ENCODE measurements around the gene ANKRD40. TPM values are rescaled to one million over a fixed set of nuclear protein-coding genes. Genes with fewer than 3 reads are reported as not detected.

The ANKRD40 gene
- total RNA-seq, 1 donor from 2014 or later: 53.4 TPM

- peaks cover 8% of the 10 kb centered on the region for H3K27me3 Mint-ChIP-seq (ENCODE audit: insufficient read depth, low read depth)
- Histone ChIP-seq H3K9me3 (ENCODE audit: low read depth) (no peaks in the 10 kb centered on the region), H3K36me3 (no peaks in the 10 kb centered on the region), H3K4me2 (no peak overlapping the region), H3K9ac (no peak overlapping the region), H4K20me1 (ENCODE audit: low read depth) (no peaks in the 10 kb centered on the region), H3K79me2 (ENCODE audit: low read depth) (no peaks in the 10 kb centered on the region), H3K27me3 (no peaks in the 10 kb centered on the region), H3K4me3 (no peak overlapping the region), H3K27ac (no peak overlapping the region), H3F3A (ENCODE audit: low read depth) (no peaks in the 10 kb centered on the region), H3K4me1 (peaks cover 8% of the 10 kb centered on the region), H2AFZ (replicated peaks) (no peak overlapping the region)
- peaks cover 6% of the 10 kb centered on the region for H3K4me1 Mint-ChIP-seq
- no peak overlapping the region for H3K27ac Mint-ChIP-seq
- H3K36me3 Mint-ChIP-seq: no peaks in the 10 kb centered on the region
- TF ChIP-seq EZH2phosphoT487 (IDR thresholded peaks at IDR 0.05): no peak
- TF ChIP-seq CTCF (IDR thresholded peaks at IDR 0.05): no peak
- TF ChIP-seq EZH2 (IDR thresholded peaks at IDR 0.05): no peak
- no peak overlapping the region for H3K4me3 Mint-ChIP-seq
- H3K9me3 Mint-ChIP-seq: no peaks in the 10 kb centered on the region
- no peak for DNase-seq (ENCODE audit: low spot score)
These were observed 34.7 kb downstream of the ANKRD40 start for GRCh38 chr17:50672831-50673551.

- TF ChIP-seq EZH2 (IDR thresholded peaks at IDR 0.05): no peak
- no peak for TF ChIP-seq EZH2phosphoT487 (IDR thresholded peaks at IDR 0.05)
- no peak for TF ChIP-seq CTCF (IDR thresholded peaks at IDR 0.05)
- Mint-ChIP-seq H3K4me3 (no peak overlapping the region), H3K9me3 (no peaks in the 10 kb centered on the region), H3K27ac (no peak overlapping the region), H3K36me3 (no peaks in the 10 kb centered on the region), H3K27me3 (ENCODE audit: insufficient read depth, low read depth) (peaks cover 10% of the 10 kb centered on the region), H3K4me1 (peaks cover 8% of the 10 kb centered on the region)
- Histone ChIP-seq H3K79me2 (ENCODE audit: low read depth) (no peaks in the 10 kb centered on the region), H3K27me3 (no peaks in the 10 kb centered on the region), H3K4me3 (no peak overlapping the region), H3K9ac (no peak overlapping the region), H3K4me1 (peaks cover 9% of the 10 kb centered on the region), H3K9me3 (ENCODE audit: low read depth) (no peaks in the 10 kb centered on the region), H3K27ac (no peak overlapping the region), H2AFZ (replicated peaks) (no peak overlapping the region), H3K4me2 (no peak overlapping the region), H3F3A (ENCODE audit: low read depth) (no peaks in the 10 kb centered on the region), H3K36me3 (no peaks in the 10 kb centered on the region), H4K20me1 (ENCODE audit: low read depth) (no peaks in the 10 kb centered on the region)
- DNase-seq (ENCODE audit: low spot score): no peak
These were observed 35.6 kb downstream of the ANKRD40 start for GRCh38 chr17:50672071-50672470.

GRCh38 chr17:50668838-50669581 is 38.7 kb downstream of the ANKRD40 start:
- no peaks in the 10 kb centered on the region for H3K79me2 ChIP-seq (ENCODE audit: low read depth)
- no peak overlapping the region for H3K27ac Mint-ChIP-seq
- peaks cover 9% of the 10 kb centered on the region for H3K4me1 ChIP-seq
- peaks cover 8% of the 10 kb centered on the region for H3K27me3 Mint-ChIP-seq (ENCODE audit: insufficient read depth, low read depth)
- peak overlapping the region; percentile 6 for H3K4me2 ChIP-seq
- H3K9ac ChIP-seq: no peak overlapping the region
- H3K9me3 Mint-ChIP-seq: no peaks in the 10 kb centered on the region
- no peak overlapping the region for H3K4me3 Mint-ChIP-seq
- TF ChIP-seq EZH2phosphoT487 (IDR thresholded peaks at IDR 0.05): no peak
- TF ChIP-seq CTCF (IDR thresholded peaks at IDR 0.05): no peak
- no peak for TF ChIP-seq EZH2 (IDR thresholded peaks at IDR 0.05)
- no peaks in the 10 kb centered on the region for H3K36me3 Mint-ChIP-seq
- H3K4me1 Mint-ChIP-seq: peaks cover 8% of the 10 kb centered on the region
- no peak overlapping the region for H3K4me3 ChIP-seq
- H3K27me3 ChIP-seq: no peaks in the 10 kb centered on the region
- H4K20me1 ChIP-seq (ENCODE audit: low read depth): no peaks in the 10 kb centered on the region
- no peaks in the 10 kb centered on the region for H3K36me3 ChIP-seq
- H3K27ac ChIP-seq: no peak overlapping the region
- DNase-seq (ENCODE audit: low spot score): no peak
- H3F3A ChIP-seq (ENCODE audit: low read depth): no peaks in the 10 kb centered on the region
- H3K9me3 ChIP-seq (ENCODE audit: low read depth): no peaks in the 10 kb centered on the region
- H2AFZ ChIP-seq (replicated peaks): peak overlapping the region; percentile 34
